ENCODE measurements around the gene TECTB.

Gene TECTB

DNA sequence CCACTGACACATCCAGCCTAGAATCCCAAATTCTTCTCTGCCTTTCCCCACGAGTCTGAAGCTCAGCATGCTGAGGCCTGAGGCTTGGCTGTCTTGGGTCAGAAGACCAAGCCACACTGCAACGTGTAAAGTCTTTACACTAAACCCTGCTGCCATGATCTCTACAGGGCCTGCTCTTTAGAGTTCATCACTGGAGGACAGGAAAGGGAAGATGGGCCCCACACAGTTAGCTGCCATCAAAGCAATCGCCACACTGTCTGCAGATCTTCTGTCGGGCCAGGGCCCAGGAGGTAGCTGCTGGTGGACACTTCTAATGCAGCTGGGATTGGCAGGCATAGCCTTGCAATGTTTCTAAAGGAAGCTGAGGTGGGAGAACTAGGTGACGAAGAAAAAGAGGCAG lies 8.4 kb upstream of the TECTB start:
- in situ Hi-C loops (cut with HindIII; ENCODE audit: low sequenced_read_pairs), result no loop called here

DNA sequence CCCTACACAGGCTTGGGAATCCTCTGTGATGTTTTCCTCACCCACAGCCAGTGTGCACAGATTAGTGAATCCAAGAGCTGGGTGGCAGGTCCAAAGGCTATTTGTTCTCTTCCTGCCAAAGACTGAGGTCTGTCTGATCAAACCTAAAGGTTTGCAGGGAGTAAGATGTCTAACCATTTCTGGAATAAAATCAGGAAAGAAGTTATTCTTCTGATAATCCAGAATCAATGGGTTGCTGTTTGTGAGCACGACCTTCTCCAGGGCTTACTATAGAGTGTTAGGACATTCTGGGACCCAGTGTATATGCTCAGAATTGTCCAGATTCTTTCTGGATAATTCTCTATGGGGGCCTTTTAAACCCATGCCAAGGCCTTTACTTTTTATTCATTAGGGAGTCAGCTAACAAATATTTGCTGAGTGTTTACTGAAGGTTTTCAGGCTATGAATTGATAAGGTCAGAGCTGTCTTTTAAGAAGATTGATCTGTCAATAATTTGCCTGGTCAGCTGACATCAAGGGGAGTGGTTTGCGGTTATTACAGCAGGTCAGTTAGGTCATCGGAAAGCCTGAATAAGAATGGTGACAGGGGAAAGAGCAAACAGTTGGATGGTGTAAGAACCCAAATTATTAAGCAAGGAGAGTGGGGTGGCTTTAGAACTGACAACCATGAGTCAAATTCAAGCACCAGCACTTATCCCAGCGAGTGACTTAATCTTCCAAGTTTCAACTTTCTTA lies 7.5 kb upstream of the TECTB start:
- in situ Hi-C loops (cut with HindIII; ENCODE audit: low sequenced_read_pairs), result no loop called here

DNA sequence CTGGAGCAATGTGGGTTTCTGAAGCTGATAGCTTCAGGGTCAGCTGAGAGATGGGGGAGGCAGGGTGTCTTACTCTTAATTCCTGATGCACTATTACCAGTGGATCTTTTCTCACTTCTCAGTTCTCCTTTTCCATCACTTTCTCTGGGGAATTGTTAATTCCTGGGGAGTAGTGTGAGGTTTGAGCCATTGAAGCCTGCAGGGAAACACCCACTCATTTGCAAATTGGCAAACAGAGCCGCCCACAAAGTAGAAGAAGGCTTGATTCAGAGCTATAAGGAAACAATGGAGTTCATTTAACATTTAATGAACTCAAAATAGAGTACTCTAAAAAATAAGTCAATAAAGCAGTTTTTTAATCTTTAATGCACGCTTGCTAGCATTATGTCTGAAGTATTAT lies 4.3 kb upstream of the TECTB start:
- in situ Hi-C loops (cut with HindIII; ENCODE audit: low sequenced_read_pairs), result no loop called here

DNA sequence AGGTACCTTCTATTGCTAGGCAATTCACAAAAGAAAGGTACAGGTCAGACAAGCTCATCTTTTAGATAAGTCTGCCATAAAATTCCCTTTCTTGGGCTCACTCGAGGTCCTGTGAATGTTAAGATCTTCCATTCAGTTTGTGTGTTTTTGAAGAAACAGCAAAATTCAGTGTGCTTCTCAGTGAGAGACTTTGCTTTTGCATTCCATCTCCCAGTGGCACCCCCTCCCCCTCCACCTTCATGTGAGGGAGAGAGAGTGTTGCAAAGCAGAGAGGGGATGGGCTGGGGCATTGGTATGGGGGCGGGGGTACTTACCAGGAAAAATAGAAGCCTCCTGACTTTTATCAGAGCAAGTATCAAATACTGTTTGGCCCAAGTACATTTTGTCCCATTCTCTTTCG lies 3.8 kb upstream of the TECTB start:
- in situ Hi-C loops (cut with HindIII; ENCODE audit: low sequenced_read_pairs), result no loop called here

DNA sequence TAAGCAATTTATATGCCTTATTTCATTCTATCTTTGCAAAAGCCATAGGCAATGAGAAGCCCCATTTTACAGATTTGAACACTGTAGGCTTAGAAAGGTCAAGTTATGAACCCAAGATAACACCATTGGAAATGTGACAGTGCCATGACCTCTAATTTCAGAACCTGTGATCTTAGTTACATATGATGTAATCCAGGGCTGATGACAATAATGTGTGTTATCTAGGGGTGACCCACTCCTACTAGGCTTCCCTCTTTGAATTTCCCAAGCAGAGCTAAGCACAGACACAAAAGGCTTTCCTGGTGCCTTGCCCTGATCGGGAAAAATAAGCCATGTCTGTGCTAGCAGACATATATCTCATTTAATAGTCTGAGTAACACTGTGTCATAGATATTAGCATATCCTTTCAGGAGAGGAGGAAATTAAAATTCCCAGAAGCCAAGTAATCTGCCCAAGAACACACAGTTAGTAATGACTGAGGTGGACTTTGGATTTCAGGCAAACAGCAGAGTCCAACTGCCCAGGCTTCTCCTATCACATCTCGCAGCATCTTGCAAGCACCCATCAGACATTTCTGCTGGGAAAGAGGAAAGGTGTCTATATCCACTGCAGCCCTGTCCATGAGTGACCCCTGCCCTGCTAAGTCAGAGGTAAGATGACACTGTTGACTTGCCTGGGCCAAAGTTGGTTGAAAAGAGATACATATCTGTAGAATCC lies 2.8 kb upstream of the TECTB start:
- in situ Hi-C loops (cut with HindIII; ENCODE audit: low sequenced_read_pairs), result no loop called here

DNA sequence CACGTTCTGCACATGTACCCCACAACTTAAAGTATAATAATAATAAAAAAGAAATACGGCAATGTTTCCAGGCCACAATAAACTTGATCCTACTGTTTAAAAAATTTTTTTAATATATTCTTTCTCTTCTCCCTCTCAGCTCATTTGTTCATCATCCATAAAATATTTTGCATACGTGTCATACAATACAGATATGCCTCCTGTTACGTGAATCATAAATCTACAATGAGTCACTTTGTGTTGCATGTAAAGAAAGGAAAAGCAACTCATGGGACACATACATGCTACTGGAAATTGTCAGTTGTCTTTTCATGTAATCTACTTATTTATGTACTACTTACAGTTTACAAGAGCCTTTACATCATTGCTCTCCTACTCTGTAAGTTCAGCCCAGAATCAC lies 1.1 kb upstream of the TECTB start:
- in situ Hi-C loops (cut with HindIII; ENCODE audit: low sequenced_read_pairs), result no loop called here

DNA sequence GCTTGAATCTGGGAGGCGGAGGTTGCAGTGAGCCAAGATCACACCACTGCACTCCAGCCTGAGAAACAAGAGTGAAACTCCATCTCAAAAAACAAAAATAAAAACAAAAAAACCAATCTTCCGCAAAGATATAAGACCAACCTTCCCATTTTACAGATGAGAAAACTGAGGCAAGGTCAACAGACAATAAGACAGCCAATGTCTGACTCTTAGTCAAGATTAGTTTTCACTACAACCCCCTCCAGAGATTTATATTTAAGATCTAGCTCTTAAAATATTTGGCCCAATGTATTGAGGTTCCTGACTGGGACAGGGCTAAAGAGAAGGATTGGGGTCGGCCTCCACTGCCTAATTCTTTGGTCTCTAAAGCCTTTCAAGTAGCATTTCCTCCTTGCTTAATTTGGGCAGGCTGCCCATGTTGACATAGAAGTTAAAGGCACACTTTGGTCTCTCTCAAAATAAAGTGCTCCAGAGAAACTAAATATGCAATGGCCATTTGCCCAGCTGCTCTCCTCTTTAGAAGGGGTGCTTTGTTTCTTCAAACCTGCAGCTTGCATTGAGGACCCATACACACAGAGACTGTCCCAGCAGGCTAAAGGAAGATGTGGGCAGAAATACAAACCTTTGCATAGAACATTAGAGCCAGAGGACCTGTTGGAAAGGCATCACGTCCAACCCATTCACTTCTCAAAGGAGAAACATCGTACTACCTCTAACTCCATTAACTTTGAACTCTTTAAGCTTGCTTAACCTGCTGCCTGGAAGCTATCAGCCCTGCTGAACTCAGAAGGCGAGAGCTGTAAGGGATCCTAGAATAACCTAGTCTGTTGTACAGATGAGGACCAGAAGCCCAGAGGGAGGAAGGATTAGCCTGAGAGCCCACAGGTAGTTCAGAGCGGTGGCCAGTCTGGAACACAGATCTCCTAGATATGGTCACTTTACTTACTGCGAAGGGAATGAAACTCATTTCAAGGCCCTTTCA lies 3.9 kb downstream of the TECTB start:
- in situ Hi-C loops (cut with HindIII; ENCODE audit: low sequenced_read_pairs), result no loop called here

DNA sequence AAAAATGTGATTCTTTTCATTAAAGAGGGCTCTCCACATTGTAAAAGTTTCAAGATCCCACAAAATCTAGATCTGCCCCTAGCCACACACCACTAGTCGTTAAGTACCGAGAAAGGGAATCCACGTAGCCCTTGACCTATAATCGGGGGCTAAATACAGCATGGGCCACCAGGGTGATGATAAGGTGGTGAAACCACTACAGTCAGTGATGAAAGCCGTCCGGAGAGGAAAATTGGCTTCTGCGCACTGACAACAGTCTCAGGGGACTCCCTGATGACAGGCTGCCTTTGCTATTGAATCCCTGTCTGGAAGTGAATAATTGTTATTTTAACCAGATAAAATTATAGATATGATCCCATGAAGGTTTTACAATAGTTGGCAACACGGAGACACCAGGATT lies 4.6 kb downstream of the TECTB start:
- in situ Hi-C loops (cut with HindIII; ENCODE audit: low sequenced_read_pairs), result no loop called here

DNA sequence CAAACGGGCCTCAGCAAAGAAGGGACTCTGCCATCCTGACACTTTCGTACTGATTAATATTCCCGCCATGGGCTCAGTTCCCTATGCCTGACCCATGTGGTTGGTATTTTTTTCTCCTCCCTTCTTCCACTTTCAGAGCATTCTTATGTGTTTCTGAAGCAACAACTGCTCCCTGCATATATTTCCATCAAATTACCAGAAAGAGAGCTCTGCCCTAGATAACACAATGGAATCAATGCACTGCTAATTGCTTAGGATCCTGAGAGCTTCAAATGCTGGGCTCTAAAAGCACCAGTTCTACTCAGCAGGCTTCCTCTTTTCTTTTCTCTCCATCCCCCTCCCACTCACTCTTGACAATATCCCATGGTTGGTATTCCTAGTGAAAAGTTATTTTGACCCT lies 5.3 kb downstream of the TECTB start:
- in situ Hi-C loops (cut with HindIII; ENCODE audit: low sequenced_read_pairs), result no loop called here

DNA sequence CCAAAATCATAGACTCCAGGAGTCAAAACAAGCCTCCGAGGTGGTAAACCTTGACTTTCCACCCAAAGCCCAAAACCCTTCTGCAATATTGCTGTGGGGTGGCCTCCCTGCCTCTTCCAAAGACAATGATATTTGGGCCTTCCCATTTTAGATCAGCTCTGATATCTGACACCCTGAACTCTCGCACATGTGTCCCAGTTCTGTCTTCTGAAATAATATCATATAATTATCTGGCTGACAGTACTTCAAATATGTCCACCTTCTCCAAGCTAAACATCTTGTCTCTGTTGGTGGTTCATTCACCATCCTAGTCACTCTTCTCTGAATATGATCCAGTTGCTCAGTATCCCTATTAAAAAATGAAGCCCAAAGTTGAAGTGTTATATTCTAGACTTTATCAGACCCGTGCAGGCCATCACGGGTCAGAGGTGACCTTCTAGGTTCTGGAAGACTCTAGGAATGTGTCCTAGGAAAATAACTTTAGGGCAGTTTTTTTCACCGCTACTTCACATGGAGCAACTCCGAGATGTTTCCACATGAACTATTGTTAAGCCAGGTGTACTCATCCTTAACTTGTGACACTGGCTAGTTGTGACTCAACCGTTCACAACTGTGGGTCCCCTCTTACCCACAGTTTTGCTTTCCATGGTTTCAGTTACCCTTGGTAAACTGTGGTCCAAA lies 6.3 kb downstream of the TECTB start:
- in situ Hi-C loops (cut with HindIII; ENCODE audit: low sequenced_read_pairs), result no loop called here

DNA sequence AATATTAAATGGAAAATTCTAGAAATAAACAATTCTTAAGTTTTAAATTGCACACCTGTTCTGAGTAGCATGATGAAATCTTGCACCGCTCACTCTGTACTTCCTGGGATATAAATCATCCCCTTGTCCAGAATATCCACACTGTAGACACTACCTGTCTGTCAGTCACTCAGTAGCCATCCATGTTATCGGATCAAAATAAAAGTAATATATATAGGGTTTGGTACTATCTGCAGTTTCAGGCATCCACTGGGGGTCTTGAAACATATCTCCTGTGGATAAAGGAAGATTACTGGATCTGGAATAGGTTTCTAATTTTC lies 6.8 kb downstream of the TECTB start:
- in situ Hi-C loops (cut with HindIII; ENCODE audit: low sequenced_read_pairs), result no loop called here

DNA sequence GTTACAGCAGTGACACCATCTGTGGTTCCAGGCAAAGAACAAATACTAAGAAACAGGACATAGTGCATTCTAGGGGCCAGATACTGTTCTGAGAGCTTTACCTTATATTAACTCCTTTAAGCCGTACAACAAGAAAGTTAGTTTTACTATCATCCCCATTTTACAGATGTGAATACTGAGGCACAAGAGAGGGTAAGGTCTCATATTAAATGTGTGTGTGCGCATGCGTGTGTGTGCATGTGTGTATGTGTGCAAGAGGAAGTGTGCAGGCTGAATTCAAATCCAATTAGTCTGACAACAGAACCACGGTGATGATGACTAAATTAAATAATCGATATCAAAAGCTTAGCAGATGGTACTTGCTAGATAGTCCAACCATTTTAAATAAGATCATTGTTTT lies 11.0 kb downstream of the TECTB start:
- in situ Hi-C loops (cut with HindIII; ENCODE audit: low sequenced_read_pairs), result no loop called here

DNA sequence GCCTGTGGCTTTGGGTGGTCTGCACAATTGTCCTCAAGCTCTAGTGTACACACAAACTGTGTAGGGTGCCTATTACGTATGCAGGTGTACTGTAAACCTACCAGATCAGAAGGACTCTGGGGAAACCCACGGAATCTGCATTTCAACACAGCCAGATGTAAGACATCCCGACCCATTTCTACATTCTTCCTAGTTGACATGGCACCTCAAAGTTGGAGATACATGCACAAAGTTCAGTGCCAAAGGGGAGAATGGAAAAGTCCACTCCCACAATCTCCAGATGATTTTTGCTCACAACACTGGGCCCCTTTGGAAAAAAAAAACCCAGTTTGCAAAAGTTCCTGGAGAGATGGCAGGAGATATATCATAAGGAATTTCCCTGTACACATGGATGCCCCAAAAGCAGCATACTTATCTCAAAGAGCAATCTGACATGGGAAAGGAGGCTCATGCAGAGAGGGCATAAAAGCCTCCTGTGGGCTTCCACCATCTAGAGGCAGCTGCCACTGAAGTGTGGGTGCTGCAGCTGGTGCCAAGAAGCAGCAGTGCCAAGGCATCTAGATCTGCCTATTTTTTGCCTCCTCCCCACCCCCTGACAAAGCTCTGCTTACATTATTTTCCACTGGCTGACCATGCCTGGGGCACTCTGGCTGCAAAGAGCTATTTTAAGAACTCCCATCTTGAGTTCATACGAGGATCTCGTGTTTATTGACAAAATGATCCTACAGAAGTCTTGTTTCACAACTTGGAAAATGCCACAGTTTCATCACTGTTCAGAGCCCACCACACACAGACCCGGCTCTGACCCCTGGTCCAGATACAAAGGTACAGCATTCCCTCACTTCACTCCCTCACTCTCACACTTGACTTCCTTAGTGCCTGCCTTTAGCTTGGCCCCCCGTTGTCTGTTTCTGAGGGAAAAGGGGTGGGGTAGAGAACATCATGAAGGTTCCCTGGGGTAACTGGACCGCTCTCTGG lies 12.9 kb downstream of the TECTB start:
- in situ Hi-C loops (cut with HindIII; ENCODE audit: low sequenced_read_pairs), result no loop called here

DNA sequence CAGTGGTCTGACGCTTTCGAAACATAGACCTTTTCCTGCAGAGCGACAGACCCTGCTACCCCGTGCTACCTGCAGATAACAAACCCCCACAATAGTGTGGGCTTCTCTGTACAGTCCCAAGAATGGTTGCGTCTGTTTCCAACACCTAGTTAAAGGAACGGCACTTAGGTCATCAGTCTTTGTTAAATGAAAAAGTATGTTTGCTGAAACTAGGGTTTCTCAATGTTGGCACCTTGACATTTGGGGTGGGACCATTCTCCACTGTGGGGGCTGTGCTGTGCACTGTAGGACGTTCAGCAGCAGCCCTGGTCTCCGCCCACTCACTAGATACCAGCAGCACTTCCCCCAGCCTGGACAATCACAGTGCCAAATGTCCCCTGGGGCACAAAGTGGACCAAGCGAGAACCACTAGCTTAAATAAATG lies 13.7 kb downstream of the TECTB start:
- in situ Hi-C loops (cut with HindIII; ENCODE audit: low sequenced_read_pairs), result no loop called here

DNA sequence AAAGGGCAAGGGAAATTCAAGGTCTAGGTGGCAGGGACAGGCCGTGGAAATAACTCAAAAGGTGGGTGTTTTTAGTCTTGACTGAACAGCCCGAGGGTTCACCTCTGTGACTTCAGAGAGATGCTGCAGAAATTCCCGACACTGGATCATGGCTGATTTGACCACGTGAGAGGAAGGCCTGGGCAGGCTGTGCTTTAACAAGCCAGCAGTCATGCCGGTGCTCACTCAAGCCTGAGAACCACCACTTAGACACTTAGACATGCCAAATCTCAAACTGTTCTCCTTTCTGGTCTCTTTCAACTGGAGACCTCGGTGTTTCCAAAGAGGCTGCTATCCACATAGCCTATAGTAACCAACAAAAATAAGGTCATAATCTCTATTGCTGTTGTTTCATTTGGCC lies 15.4 kb downstream of the TECTB start:
- in situ Hi-C loops (cut with HindIII; ENCODE audit: low sequenced_read_pairs), result no loop called here

DNA sequence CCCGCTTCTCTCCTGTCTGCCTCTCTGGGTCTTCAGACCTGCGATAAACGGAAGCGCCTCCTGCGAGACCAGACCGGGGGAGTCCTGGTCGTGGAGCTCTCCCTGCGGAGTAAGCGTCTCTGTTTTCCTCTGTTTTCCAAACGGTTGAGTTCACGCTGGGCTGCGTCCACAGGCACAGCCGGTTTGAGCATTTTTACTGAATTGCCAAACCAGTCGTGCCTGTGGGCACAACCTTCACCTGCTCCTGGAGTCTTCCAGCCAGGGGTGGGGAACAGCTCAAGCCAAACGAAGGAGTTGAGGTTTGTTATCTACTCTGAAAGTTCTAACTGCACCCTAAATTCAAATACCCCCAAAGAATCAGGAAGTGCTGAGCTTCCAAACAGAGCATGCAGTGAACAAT lies 16.3 kb downstream of the TECTB start:
- in situ Hi-C loops (cut with HindIII; ENCODE audit: low sequenced_read_pairs), result no loop called here

DNA sequence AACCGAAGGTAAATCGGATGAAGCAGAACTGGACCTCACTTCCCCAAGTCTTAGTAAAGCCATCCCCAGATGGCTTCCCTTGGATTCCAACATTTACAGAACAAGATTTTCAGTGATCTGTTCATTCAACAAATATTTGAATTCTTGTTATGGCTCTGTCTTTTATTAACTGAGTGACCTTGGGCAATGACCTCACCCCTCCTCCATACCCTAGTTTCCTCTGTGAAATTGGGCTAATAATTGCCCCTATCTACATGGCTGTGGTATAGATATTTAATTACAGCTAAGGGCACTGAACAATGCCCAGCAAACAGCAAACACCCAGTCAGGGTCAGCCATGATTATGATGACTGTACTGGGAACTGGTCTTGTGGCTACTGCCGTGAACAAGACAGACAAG lies 19.1 kb downstream of the TECTB start:
- in situ Hi-C loops (cut with HindIII; ENCODE audit: low sequenced_read_pairs), result loop anchor here (25.0 kb wide), 1 partner anchor 140 kb away; no protein-coding TSS in a partner anchor

DNA sequence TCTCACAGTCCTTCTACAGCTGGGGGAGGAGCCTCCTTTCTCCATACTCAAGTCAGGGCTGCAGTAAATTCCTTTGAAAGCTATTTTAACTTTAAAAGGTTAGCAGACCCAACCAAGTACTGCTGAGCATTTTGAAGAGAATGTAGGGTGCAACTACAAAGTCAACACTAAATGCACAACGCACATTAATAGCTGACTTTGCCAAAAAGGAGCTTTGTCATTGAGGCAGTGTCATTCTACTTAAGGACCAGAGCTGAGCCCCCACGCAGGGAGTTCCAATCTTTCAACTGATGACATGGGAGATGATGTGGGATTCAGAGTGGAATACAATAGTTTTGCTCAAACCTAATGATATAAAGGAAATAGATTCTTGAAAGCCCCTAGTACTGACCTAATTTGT lies 20.3 kb downstream of the TECTB start:
- in situ Hi-C loops (cut with HindIII; ENCODE audit: low sequenced_read_pairs), result loop anchor here (25.0 kb wide), 1 partner anchor 141 kb away; no protein-coding TSS in a partner anchor

DNA sequence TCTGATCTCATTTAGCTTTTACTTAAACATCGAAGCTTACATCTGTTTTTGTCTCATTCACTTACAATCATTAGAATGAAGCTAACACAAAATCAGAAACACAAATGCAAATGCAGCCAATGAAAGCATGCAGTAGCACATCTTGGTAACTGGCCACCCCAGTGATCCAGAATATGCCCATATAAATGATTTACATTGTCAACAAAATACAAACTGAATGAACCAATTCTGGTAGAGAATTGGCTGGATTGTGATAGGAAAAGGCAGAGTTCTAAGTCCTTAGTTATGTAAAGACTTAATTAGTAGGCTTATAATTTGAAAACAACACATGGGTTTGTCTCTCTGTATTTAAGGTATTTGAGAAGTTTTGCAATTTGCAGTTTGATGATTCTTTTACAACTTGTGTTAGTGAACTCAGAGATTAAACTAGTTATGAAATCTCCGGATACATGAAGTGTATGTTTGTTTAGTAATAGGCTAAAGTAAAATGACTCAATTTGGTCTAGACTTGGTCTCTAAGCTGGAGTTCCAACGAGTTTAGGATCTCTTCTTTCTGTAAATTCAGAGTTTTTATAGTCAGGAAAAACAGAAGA lies 21.2 kb downstream of the TECTB start:
- in situ Hi-C loops (cut with HindIII; ENCODE audit: low sequenced_read_pairs), result loop anchor here (25.0 kb wide), 1 partner anchor 142 kb away; no protein-coding TSS in a partner anchor
